Muscle layer of colon (tissue), 2 donors: Measurements from ENCODE around the gene STK36.
A peak's percentile ranks its signal among the peaks of the same experiment; 100 is the strongest.

Experiments used
- H3K27ac ChIP-seq: one replicate; pipeline ENCODE4 v1.7.0; 2013; ENCODE audit warnings: low read depth, mild to moderate bottlenecking, low read length, moderate library complexity
- H3K27me3 ChIP-seq, 2 donors: one replicate each; pipeline ENCODE4 v1.7.0; 2013; ENCODE audit warnings: low read length in 2 of 2, mild to moderate bottlenecking in 2 of 2; ENCODE audit not compliant: insufficient read depth in 2 of 2, control insufficient read depth in 1 of 2
- H3K36me3 ChIP-seq: one replicate; pipeline ENCODE4 v1.7.0; 2013; ENCODE audit warnings: mild to moderate bottlenecking, low read length; ENCODE audit not compliant: insufficient read depth
- H3K4me1 ChIP-seq: one replicate; pipeline ENCODE4 v1.7.0; 2013; ENCODE audit warnings: mild to moderate bottlenecking, low read length; ENCODE audit not compliant: insufficient read depth
- H3K4me3 ChIP-seq, 2 donors: one replicate each; pipeline ENCODE4 v1.7.0; 2013; ENCODE audit warnings: low read length in 2 of 2, low read depth in 1 of 2, mild to moderate bottlenecking in 1 of 2, moderate library complexity in 1 of 2
- H3K9ac ChIP-seq: one replicate; pipeline ENCODE4 v1.7.0; 2013; ENCODE audit warnings: low read length
- H3K9me3 ChIP-seq: one replicate; pipeline ENCODE4 v1.7.0; 2013; ENCODE audit warnings: mild to moderate bottlenecking, low read length
- donor health status: abdominal sarcoma.
- donor health status: Adenocarcinoma of cecum.

Gene STK36

DNA sequence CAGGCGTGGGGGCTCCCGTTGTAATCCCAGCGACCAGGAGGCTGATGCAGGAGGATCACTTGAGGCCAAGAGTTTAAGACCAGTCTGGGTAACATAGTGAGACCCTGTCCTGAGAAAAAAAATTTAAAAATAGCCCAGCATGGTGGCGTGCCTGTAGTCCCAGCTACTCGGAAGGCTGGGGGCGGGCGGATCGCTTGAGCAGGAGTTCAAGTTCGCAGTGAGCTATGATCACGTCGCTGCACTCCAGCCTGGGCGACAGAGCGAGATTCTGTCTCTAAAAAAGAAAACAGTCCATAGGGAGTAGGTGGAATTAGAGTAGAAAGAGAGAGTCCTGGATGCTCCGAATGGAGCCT, 38.4 kb downstream of the STK36 start:
- H3K9ac ChIP-seq = no peak overlapping the region
- peak overlapping the region; percentile 10 to 76 for H3K4me3 ChIP-seq
- peaks cover 9% of the 10 kb centered on the region for H3K4me1 ChIP-seq

DNA sequence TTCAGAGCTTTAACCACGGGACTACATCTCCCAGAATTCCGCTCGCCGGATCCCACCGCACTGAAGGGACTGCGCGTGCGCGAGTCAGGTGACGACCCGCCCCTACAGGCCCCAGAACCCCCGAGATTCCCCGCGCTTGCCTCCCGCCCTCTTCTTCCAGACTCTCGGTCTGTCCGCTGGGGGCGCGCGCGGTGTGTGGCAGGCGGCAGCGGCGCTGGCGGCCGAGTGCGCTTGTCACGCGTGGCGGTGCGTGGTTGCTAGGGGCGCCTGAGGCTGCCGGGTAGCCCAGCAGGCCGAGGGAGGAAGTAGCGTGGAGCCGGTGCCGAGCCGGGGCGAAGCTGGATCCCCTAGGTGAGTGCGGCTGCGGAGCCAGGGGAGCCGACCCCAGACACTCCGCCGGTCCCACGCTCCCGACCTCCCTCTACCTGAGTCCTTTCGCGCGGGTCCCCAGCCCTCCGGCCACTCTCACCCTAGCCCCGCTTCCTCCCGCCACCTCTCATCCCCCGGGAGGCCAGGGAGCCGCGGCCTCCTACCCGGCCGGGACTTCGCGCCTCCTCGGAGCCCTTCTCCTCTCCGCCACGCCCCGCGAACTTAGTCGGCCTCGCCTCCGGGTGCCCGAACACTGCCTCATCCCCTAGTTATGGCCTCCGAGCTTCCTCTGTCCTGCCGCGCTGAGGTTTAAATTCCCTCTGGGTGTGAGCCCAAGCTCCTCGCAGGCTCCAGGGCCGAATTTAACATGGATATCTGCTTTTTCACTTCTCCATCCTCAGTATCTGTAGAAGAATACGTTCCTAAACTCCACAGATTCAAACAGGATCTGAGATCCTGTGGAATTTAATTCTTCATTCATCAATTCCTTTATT, 39.0 kb downstream of the STK36 start, which contains the start of gene TTLL4:
Gene TTLL4 (plus strand): TSS at position 149 of the 863 bp plus-strand sequence. CDS start 26,842 bp downstream, outside the sequence.
- Histone ChIP-seq H3K36me3 (no peaks in the 10 kb centered on the region), H3K4me3 (peak within 1 kb of the TSS; percentile 33 to 76), H3K9ac (peak within 1 kb of the TSS; percentile 63), H3K27ac (peak within 1 kb of the TSS; percentile 65), H3K9me3 (no peaks in the 10 kb centered on the region), H3K4me1 (peaks cover 9% of the 10 kb centered on the region), H3K27me3 (no peaks in the 10 kb centered on the region)

More for the DNA sequence above, 38.4 kb downstream of the STK36 start:
- no peaks in the 10 kb centered on the region for H3K9me3 ChIP-seq
- H3K36me3 ChIP-seq = no peaks in the 10 kb centered on the region
- no peaks in the 10 kb centered on the region for H3K27me3 ChIP-seq
- no peak overlapping the region for H3K27ac ChIP-seq

DNA sequence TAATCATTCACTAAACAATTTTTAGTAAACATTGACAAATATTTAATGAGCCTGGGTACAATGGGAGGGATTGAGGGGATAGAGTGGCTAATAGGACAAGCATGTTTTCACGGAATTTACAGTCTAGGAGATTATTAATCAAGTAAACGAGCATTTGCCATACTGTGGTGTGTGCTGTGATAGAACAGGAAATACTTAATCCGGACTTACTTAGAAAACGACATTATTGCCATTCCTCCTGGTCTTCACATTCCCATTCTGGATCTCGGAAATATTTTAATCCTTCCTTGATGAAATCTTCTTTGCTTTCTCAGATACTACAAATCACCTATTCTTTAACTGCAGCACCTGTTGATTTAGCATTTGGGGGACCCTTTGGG, 39.7 kb downstream of the STK36 start:
- H3K36me3 ChIP-seq = no peaks in the 10 kb centered on the region
- H3K27me3 ChIP-seq = no peaks in the 10 kb centered on the region
- no peaks in the 10 kb centered on the region for H3K9me3 ChIP-seq
- peak overlapping the region; percentile 33 to 76 for H3K4me3 ChIP-seq
- peaks cover 9% of the 10 kb centered on the region for H3K4me1 ChIP-seq
- peak overlapping the region; percentile 63 for H3K9ac ChIP-seq
- H3K27ac ChIP-seq = peak overlapping the region; percentile 65

DNA sequence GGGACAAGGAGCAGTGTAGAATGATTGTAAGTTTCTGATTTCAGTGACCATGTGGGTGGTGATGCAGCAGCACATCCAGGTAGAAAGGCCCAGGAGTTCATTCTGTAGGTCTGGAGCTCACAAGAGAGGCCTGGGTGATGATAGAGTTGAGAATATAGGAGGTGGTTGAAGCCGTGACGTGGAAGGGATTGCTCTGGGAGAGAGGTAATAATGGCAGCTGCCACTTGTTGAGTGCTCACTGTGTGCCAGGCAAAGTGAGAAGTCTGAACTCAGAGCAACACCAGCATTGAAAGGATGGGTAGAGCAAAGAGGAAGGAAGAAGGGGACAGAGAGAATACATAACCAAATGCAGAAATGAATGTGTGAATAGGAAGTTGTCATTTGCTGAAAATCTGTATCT, 42.0 kb downstream of the STK36 start:
- peaks cover 9% of the 10 kb centered on the region for H3K4me1 ChIP-seq
- H3K9me3 ChIP-seq = no peaks in the 10 kb centered on the region
- no peak overlapping the region for H3K27ac ChIP-seq
- no peak overlapping the region for H3K4me3 ChIP-seq
- no peaks in the 10 kb centered on the region for H3K36me3 ChIP-seq
- H3K9ac ChIP-seq = no peak overlapping the region
- H3K27me3 ChIP-seq = no peaks in the 10 kb centered on the region

DNA sequence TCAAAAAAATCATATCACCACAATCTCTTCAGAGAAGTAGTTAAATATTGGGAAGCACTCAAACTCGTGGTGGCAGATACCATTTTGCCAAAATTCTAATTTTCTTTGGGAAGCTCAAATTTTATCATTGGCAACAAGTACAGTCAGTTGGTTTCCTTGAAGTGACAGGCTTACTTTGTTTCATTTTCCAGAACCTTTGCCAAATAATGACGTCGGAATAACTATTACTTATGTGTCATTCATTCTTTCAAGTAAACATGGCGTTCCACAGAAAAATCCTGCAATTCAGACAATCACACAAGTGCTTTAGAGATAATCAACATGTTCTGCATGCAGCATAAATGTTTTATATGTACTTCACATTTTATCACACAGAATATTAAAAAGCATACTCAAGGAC, 44.2 kb downstream of the STK36 start:
- peaks cover 9% of the 10 kb centered on the region for H3K4me1 ChIP-seq
- no peaks in the 10 kb centered on the region for H3K27me3 ChIP-seq
- H3K36me3 ChIP-seq = no peaks in the 10 kb centered on the region
- H3K9ac ChIP-seq = no peak overlapping the region
- H3K9me3 ChIP-seq = no peaks in the 10 kb centered on the region
- H3K4me3 ChIP-seq = no peak overlapping the region
- no peak overlapping the region for H3K27ac ChIP-seq

DNA sequence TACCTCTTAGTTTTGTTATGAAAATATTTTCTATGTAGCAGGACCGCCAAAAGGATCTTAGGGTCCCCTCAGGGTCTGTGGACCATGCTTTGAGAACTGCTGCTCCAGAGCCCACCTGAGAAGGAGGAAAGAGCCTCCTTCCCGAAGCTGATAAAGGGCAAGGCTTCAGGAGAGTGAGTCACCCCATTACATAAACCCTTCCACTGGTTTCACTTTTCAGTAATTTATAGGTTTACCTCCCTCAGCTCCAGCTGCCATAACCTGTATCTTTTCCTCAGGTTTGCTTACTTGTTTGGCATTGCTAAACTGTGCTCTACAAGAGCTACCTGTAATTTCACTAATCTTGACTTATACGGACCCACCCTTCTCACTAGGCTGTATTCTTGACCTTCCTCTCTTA, 45.4 kb downstream of the STK36 start:
- Histone ChIP-seq H3K9me3 (no peaks in the 10 kb centered on the region), H3K9ac (no peak overlapping the region), H3K4me1 (peaks cover 4% of the 10 kb centered on the region), H3K4me3 (no peak overlapping the region), H3K27ac (no peak overlapping the region), H3K27me3 (no peaks in the 10 kb centered on the region), H3K36me3 (no peaks in the 10 kb centered on the region)

DNA sequence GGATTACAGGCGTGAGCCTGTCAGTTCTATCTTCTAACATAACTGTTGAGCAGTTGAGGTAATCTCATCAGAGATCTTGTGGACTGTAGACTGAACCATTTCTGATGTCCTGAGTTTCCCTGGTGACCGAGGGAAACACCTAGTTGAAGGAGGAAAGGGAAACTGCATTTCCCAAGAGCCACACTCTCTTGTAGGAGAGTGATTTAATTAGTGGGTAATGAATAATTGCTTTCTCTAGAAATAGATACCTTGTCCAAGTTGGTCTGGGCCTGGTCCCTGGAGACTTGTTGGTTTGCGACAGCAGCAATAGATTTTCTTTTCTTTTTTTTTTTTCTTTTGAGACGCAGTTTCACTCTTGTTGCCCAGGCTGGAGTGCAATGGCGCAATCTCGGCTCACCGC, 46.2 kb downstream of the STK36 start:
- Histone ChIP-seq H3K4me1 (peaks cover 4% of the 10 kb centered on the region), H3K27ac (no peak overlapping the region), H3K9ac (no peak overlapping the region), H3K4me3 (no peak overlapping the region), H3K27me3 (no peaks in the 10 kb centered on the region), H3K36me3 (no peaks in the 10 kb centered on the region), H3K9me3 (no peaks in the 10 kb centered on the region)

DNA sequence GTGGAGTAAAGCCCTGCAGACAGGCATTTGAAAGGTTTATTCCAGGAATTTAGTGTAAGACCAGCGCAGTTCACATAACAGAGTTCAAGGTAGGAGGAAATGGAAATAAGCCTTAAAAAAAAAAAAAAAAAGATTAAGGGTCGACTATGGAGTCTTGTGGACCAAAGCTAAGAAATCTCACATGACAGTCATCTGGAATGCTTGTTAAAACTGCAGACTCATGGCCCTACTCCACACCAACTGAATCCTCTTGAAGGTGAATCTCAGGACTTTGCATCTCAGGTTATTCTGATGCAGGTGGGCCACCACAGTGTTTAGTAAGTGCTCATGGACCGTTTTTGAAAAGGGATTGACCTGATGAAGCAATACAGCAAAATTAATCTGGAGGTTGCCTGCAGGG, 47.6 kb downstream of the STK36 start:
- Histone ChIP-seq H3K9me3 (no peaks in the 10 kb centered on the region), H3K4me3 (no peak overlapping the region), H3K4me1 (peaks cover 4% of the 10 kb centered on the region), H3K36me3 (no peaks in the 10 kb centered on the region), H3K27ac (no peak overlapping the region), H3K27me3 (no peaks in the 10 kb centered on the region), H3K9ac (no peak overlapping the region)

DNA sequence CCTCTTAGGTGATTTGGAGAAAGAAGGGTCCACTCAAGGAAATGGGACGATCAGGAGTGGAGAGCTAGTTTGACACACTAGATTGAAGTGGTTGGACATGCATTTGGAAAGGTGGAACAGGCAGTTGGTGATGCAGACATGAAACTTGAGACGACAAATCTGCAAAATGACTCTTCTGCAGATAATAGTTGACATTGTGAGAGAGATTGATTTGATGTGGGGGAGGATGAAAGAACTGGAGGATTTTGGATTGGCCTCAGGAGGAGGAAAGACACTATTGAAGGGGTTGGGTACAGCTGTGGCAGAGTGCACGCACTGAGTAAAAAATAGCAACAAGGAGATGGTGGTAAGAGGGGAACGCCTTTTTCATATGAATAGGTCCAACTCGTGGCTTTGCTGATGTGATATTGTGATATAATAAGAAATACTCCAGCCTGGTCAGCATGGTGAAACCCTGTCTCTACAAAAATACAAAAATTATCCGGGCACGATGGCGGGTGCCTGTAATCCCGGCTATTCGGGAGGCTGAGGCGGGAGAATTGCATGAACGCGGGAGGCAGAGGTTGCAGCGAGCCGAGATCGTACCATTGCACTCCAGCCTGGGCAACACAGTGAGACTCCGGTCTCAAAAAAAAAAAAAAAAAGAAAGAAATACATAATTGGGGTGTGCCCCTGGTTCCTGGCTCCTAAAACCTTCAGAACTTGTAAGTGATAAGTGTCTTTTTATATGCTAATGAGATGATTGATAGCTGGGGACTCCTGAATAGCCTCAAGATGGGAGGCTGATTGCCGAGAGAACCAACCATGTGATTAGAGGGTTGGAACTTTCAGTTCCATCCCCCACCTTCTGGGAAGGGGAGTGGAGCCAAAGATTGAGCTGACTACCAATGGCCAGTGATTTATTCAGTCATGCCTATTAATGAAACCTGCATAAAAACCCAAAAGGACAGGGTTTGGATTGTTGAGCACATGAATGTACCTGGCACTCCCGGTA, 48.5 kb downstream of the STK36 start:
- Histone ChIP-seq H3K9ac (no peak overlapping the region), H3K36me3 (no peaks in the 10 kb centered on the region), H3K27me3 (no peaks in the 10 kb centered on the region), H3K4me3 (no peak overlapping the region), H3K9me3 (no peaks in the 10 kb centered on the region), H3K27ac (no peak overlapping the region), H3K4me1 (peaks cover 4% of the 10 kb centered on the region)

DNA sequence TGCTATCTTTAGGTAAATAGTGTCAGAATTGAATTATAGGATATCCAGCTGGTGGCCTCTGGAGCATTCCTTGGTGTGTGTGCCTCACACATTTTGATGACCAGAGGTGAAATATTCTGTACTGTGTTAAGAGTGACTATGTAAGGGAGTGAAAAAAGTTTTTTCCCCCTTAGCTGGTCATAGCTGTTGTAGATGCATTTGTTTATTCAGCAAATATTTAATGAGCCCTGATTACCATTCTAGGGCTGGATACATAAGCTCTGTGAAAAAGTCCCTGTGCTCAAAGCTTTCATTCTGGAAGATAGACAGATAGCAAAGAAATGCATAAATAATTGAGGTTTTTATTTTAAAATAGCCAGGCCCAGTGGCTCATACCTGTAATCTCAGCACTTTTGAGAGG, 49.6 kb downstream of the STK36 start:
- Histone ChIP-seq H3K27me3 (no peaks in the 10 kb centered on the region), H3K9ac (no peak overlapping the region), H3K9me3 (no peaks in the 10 kb centered on the region), H3K27ac (no peak overlapping the region), H3K4me1 (peaks cover 4% of the 10 kb centered on the region), H3K4me3 (no peak overlapping the region), H3K36me3 (no peaks in the 10 kb centered on the region)

DNA sequence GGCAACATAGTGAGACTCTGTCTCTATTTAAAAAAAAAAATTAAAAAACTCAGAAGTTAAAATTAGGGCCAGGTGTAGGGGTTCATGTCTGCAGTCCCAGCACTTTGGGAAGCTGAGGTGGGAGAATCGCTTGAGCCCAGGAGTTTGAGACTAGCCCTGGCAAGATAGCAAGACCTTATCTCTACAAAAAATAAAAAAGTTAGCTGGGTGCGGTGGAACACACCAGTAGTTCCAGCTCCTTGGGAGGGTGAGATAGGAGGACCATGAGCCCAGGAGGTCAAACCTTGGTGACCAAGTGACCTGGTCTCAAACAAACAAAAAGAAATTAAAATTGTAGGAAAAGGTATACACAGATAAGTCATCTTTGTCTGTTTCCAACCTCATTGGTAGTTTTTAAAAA, 50.0 kb downstream of the STK36 start:
- no peak overlapping the region for H3K4me3 ChIP-seq

More for the DNA sequence above, 50.0 kb downstream of the STK36 start:
- no peaks in the 10 kb centered on the region for H3K9me3 ChIP-seq
- H3K4me1 ChIP-seq = peaks cover 4% of the 10 kb centered on the region
- no peak overlapping the region for H3K27ac ChIP-seq
- H3K27me3 ChIP-seq = no peaks in the 10 kb centered on the region
- no peaks in the 10 kb centered on the region for H3K36me3 ChIP-seq
- H3K9ac ChIP-seq = no peak overlapping the region
